Right lobe of liver (tissue), 4 donors: ENCODE data around the gene HDC.

ENCODE experiments used
- CTCF ChIP-seq, 4 donors: fragments of 200-600 bp in 3 of 4; fragments of 450-650 bp in 1 of 4; IDR thresholded peaks; one replicate each; pipeline versions ENCODE4 v1.5.1 to v1.8.0; 2016 to 2022; ENCODE audit warnings: antibody characterized with exemption in 4 of 4, mild to moderate bottlenecking in 2 of 4
- POLR2A ChIP-seq: fragments of 450-650 bp; IDR thresholded peaks from one replicate; pipeline ENCODE4 v1.6.1; 2017; ENCODE audit warnings: antibody characterized with exemption, mild to moderate bottlenecking
- donor health status: DM: no; HTN: no; CAD: no.
- donor health status: DM: no; HTN: no; CAD: no.
- donor health status: DM: no; HTN: yes; CAD: no.

GRCh38 chr15:50235794-50236193, 29.7 kb downstream of the HDC start:
- TF ChIP-seq POLR2A (no peak), CTCF (IDR thresholded peaks at IDR 0.05) (no peak)
